Endothelial cell of umbilical vein (primary cell): ENCODE results near the gene UBE2U.

ENCODE experiments used
- EZH2 ChIP-seq: IDR thresholded peaks from 2 replicates; pipeline ENCODE4 v1.6.1; 2012; ENCODE audit warnings: borderline replicate concordance, low read depth, mild to moderate bottlenecking, moderate library complexity, low read length, inconsistent platforms; ENCODE audit not compliant: severe bottlenecking
- POLR2A ChIP-seq: IDR thresholded peaks from 2 replicates; pipeline ENCODE4 v1.6.1; 2012; ENCODE audit warnings: low read depth, mild to moderate bottlenecking, control low read depth, low read length
- TF ChIP-seq, protein P1 (sequence below), 2 donors: IDR thresholded peaks; 1 replicate in 1 of 2; 2 replicates in 1 of 2; pipeline ENCODE4 v1.5.1; 2011; ENCODE audit warnings: low read length in 2 of 2, mild to moderate bottlenecking in 2 of 2, moderate library complexity in 2 of 2, control low read depth in 1 of 2, inconsistent platforms in 1 of 2, low read depth in 1 of 2; ENCODE audit not compliant: insufficient read depth in 1 of 2; ENCODE audit errors: extremely low read depth in 1 of 2

DNA sequence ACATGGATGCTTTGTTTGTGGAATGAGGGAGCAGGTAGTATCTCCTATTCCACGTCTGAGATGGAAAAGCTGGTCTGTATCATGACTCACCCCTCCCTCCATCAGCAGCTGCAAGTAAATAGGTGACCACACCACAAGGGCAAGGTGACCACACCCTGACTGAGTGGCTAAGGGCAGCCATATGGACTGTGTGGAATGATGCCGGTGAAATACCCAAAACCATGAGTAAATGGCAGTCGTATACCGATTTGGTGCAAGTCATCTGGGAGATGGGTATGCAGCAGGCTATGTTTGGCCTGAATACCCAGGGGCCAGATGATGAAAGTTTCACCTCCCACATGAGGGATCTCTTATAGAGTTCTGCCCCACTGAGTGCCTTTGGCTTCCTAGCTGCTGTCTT, 15.8 kb upstream of the UBE2U start:
- TF ChIP-seq, protein P1, sequence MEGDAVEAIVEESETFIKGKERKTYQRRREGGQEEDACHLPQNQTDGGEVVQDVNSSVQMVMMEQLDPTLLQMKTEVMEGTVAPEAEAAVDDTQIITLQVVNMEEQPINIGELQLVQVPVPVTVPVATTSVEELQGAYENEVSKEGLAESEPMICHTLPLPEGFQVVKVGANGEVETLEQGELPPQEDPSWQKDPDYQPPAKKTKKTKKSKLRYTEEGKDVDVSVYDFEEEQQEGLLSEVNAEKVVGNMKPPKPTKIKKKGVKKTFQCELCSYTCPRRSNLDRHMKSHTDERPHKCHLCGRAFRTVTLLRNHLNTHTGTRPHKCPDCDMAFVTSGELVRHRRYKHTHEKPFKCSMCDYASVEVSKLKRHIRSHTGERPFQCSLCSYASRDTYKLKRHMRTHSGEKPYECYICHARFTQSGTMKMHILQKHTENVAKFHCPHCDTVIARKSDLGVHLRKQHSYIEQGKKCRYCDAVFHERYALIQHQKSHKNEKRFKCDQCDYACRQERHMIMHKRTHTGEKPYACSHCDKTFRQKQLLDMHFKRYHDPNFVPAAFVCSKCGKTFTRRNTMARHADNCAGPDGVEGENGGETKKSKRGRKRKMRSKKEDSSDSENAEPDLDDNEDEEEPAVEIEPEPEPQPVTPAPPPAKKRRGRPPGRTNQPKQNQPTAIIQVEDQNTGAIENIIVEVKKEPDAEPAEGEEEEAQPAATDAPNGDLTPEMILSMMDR (IDR thresholded peaks at IDR 0.05; ENCODE audit: extremely low read depth in 1 of 2, insufficient read depth in 1 of 2, low read depth in 1 of 2, low read length in 2 of 2): no peak
- TF ChIP-seq EZH2 (no peak), POLR2A (no peak)
